ENCODE data around the gene FUCA1. TPM values are rescaled to one million over a fixed set of nuclear protein-coding genes. Genes with fewer than 3 reads are reported as not detected.

FUCA1 gene
- polyA plus RNA-seq (2013, experiment 1 of 2), result 3.8 TPM
- polyA plus RNA-seq (2013, experiment 2 of 2), result 3.5 TPM

DNA sequence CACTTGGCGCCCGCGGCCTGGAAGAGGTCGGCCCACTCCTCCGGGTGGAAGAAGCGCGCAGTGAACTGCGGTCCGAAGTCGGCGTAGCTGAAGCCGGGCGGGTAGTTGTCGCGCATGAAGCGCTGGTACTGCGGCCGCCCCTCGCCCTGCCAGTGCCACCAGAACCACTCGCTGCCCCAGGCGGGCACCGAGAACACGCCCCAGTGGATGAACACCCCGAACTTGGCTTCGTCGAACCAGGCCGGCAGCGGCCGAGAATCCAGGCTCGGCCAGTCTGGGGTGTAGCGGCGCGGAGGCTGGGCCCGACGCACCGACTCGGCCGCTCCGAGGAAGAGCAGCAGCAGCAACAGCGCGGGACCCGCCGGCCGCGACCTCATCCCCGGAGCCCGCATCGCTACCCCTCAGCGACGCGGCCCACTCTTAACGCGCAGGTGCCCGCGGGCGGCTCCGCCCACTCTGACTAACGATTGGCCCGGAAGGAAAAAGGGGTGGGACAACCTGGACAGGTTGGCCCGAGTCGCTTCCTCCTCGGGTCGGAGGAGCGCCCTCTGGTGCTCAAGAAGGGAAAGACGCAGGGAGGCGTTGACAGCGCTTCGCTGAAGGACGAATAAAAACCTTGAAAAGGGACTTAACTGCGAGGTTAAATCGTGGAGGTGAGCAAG lies at the start of gene FUCA1:
Gene FUCA1, minus strand, starts transcription at position 396 of the 662 bp plus-strand sequence. Its CDS starts 4 bp downstream, at position 392.
- Histone ChIP-seq H2AFZ (ENCODE audit: low read length) (peak within 1 kb of the TSS; percentile 99), H3K79me1 (ENCODE audit: low read depth, low read length) (no peaks in the 10 kb centered on the region), H3K4me3 (ENCODE audit: low read length in 2 of 2) (peak within 1 kb of the TSS; percentile 80 to 86), H3K27ac (replicated peaks; ENCODE audit: low read length) (no peak within 1 kb of the TSS), H3K4me1 (ENCODE audit: control insufficient read depth in 2 of 2, insufficient read depth in 1 of 2, low read depth in 1 of 2, low read length in 2 of 2) (peaks cover 2 to 3% of the 10 kb centered on the region in 2 donors), H2BK120ac (ENCODE audit: low read depth, low read length) (no peak within 1 kb of the TSS), H3K4me2 (ENCODE audit: insufficient read depth, low read length, poor library complexity, severe bottlenecking) (peak within 1 kb of the TSS; percentile 98), H3K27me3 (ENCODE audit: control insufficient read depth in 3 of 3, insufficient read depth in 3 of 3, low read depth in 1 of 3, low read length in 3 of 3) (peaks cover 0 to 30% (median 24%) of the 10 kb centered on the region in 3 experiments), H4K91ac (ENCODE audit: low read depth, low read length, poor library complexity) (no peak within 1 kb of the TSS), H3K36me3 (replicated peaks in 1 of 2; ENCODE audit: control insufficient read depth in 2 of 2, insufficient read depth in 2 of 2, low read length in 2 of 2) (no peaks in the 10 kb centered on the region), H4K8ac (ENCODE audit: low read depth, low read length) (no peak within 1 kb of the TSS), H2AK5ac (ENCODE audit: low read depth, low read length) (no peak within 1 kb of the TSS), H2BK5ac (ENCODE audit: low read length) (no peak within 1 kb of the TSS), H3K14ac (ENCODE audit: low read length) (no peak within 1 kb of the TSS), H2BK15ac (ENCODE audit: low read length) (no peak within 1 kb of the TSS), H3K18ac (ENCODE audit: low read length) (peak within 1 kb of the TSS; percentile 82), H3K9ac (ENCODE audit: low read depth, low read length, poor library complexity) (peak within 1 kb of the TSS; percentile 81), H3K9me3 (replicated peaks in 1 of 2; ENCODE audit: control insufficient read depth in 2 of 2, insufficient read depth in 1 of 2, low read depth in 1 of 2, low read length in 2 of 2) (no peaks in the 10 kb centered on the region), H3K23ac (ENCODE audit: low read depth, low read length, poor library complexity) (peak within 1 kb of the TSS; percentile 76), H2BK12ac (ENCODE audit: low read length) (no peak within 1 kb of the TSS), H3K4ac (ENCODE audit: low read length) (no peak within 1 kb of the TSS)
- no CpG with 5 or more reads among the region's 71 CpGs for WGBS, 2 donors (ENCODE audit: extremely low coverage in 2 of 2, insufficient read length in 2 of 2, insufficient replicate concordance in 1 of 2)
- peak; percentile 92 for DNase-seq (ENCODE audit: low spot score)

GRCh38 chr1:23916209-23917131 lies 48.4 kb upstream of the FUCA1 start:
- H3K4me3 ChIP-seq (ENCODE audit: low read length in 2 of 2), result no peak overlapping the region
- no peaks in the 10 kb centered on the region for H3K36me3 ChIP-seq (replicated peaks in 1 of 2; ENCODE audit: control insufficient read depth in 2 of 2, insufficient read depth in 2 of 2, low read length in 2 of 2)
- no peak overlapping the region for H2BK15ac ChIP-seq (ENCODE audit: low read length)
- H3K23ac ChIP-seq (ENCODE audit: low read depth, low read length, poor library complexity), result no peak overlapping the region
- H3K14ac ChIP-seq (ENCODE audit: low read length), result no peak overlapping the region
- no peaks in the 10 kb centered on the region for H3K79me1 ChIP-seq (ENCODE audit: low read depth, low read length)
- H3K4me2 ChIP-seq (ENCODE audit: insufficient read depth, low read length, poor library complexity, severe bottlenecking), result no peak overlapping the region
- no peak overlapping the region for H2BK120ac ChIP-seq (ENCODE audit: low read depth, low read length)
- no peak overlapping the region for H2BK12ac ChIP-seq (ENCODE audit: low read length)
- H4K8ac ChIP-seq (ENCODE audit: low read depth, low read length), result no peak overlapping the region
- no peak overlapping the region for H2AK5ac ChIP-seq (ENCODE audit: low read depth, low read length)
- no peaks in the 10 kb centered on the region for H3K27me3 ChIP-seq (ENCODE audit: control insufficient read depth in 3 of 3, insufficient read depth in 3 of 3, low read depth in 1 of 3, low read length in 3 of 3)
- H2AFZ ChIP-seq (ENCODE audit: low read length), result peak overlapping the region; percentile 58
- peak; percentile 54 for DNase-seq (ENCODE audit: low spot score)
- H3K4me1 ChIP-seq (ENCODE audit: control insufficient read depth in 2 of 2, insufficient read depth in 1 of 2, low read depth in 1 of 2, low read length in 2 of 2), result peaks cover 1 to 5% of the 10 kb centered on the region in 2 donors
- H2BK5ac ChIP-seq (ENCODE audit: low read length), result no peak overlapping the region
- H3K27ac ChIP-seq (replicated peaks; ENCODE audit: low read length), result no peak overlapping the region
- H3K18ac ChIP-seq (ENCODE audit: low read length), result no peak overlapping the region
- H3K4ac ChIP-seq (ENCODE audit: low read length), result no peak overlapping the region
- H3K9me3 ChIP-seq (replicated peaks in 1 of 2; ENCODE audit: control insufficient read depth in 2 of 2, insufficient read depth in 1 of 2, low read depth in 1 of 2, low read length in 2 of 2), result no peaks in the 10 kb centered on the region
- no peak overlapping the region for H4K91ac ChIP-seq (ENCODE audit: low read depth, low read length, poor library complexity)
- no CpG with 5 or more reads among the region's 12 CpGs for WGBS, 2 donors (ENCODE audit: extremely low coverage in 2 of 2, insufficient read length in 2 of 2, insufficient replicate concordance in 1 of 2)
- H3K9ac ChIP-seq (ENCODE audit: low read depth, low read length, poor library complexity), result no peak overlapping the region

DNA sequence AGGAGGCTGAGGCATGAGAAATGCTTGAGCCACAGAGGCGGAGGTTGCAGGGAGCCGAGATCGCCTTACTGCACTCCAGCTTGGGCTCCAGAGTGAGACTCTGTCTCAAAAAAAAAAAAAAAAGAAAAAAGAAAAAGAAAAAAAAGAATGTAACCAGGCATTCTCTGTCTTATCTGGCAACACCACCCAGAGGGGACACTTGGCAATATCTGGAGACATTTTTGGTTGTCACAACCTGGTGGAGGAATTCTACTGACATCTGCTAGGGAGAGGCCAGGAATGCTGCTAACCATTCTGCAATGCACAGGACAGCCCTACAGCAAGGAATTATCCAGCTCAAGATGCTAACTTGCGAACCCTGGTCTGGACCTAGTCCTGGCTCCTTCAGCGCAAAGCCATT lies 47.4 kb upstream of the FUCA1 start:
- Histone ChIP-seq H2BK5ac (ENCODE audit: low read length) (no peak overlapping the region), H2AFZ (ENCODE audit: low read length) (no peak overlapping the region), H3K4me3 (ENCODE audit: low read length in 2 of 2) (no peak overlapping the region), H2BK120ac (ENCODE audit: low read depth, low read length) (no peak overlapping the region), H3K4me1 (ENCODE audit: control insufficient read depth in 2 of 2, insufficient read depth in 1 of 2, low read depth in 1 of 2, low read length in 2 of 2) (peaks cover 1 to 5% of the 10 kb centered on the region in 2 donors), H3K79me1 (ENCODE audit: low read depth, low read length) (no peaks in the 10 kb centered on the region), H3K14ac (ENCODE audit: low read length) (no peak overlapping the region), H3K27ac (replicated peaks; ENCODE audit: low read length) (no peak overlapping the region), H3K9me3 (replicated peaks in 1 of 2; ENCODE audit: control insufficient read depth in 2 of 2, insufficient read depth in 1 of 2, low read depth in 1 of 2, low read length in 2 of 2) (no peaks in the 10 kb centered on the region), H2BK12ac (ENCODE audit: low read length) (no peak overlapping the region), H3K9ac (ENCODE audit: low read depth, low read length, poor library complexity) (no peak overlapping the region), H2AK5ac (ENCODE audit: low read depth, low read length) (no peak overlapping the region), H2BK15ac (ENCODE audit: low read length) (no peak overlapping the region), H3K4ac (ENCODE audit: low read length) (no peak overlapping the region), H3K18ac (ENCODE audit: low read length) (no peak overlapping the region), H3K27me3 (ENCODE audit: control insufficient read depth in 3 of 3, insufficient read depth in 3 of 3, low read depth in 1 of 3, low read length in 3 of 3) (no peaks in the 10 kb centered on the region), H3K23ac (ENCODE audit: low read depth, low read length, poor library complexity) (no peak overlapping the region), H4K8ac (ENCODE audit: low read depth, low read length) (no peak overlapping the region), H3K36me3 (replicated peaks in 1 of 2; ENCODE audit: control insufficient read depth in 2 of 2, insufficient read depth in 2 of 2, low read length in 2 of 2) (no peaks in the 10 kb centered on the region), H4K91ac (ENCODE audit: low read depth, low read length, poor library complexity) (no peak overlapping the region), H3K4me2 (ENCODE audit: insufficient read depth, low read length, poor library complexity, severe bottlenecking) (no peak overlapping the region)
- no peak for DNase-seq (ENCODE audit: low spot score)
- WGBS, 2 donors (ENCODE audit: extremely low coverage in 2 of 2, insufficient read length in 2 of 2, insufficient replicate concordance in 1 of 2), result no CpG with 5 or more reads among the region's 5 CpGs

- no peak overlapping the region for H3K9ac ChIP-seq (ENCODE audit: low read depth, low read length, poor library complexity)
- no peak overlapping the region for H3K4me3 ChIP-seq (ENCODE audit: low read length in 2 of 2)
- H3K79me1 ChIP-seq (ENCODE audit: low read depth, low read length), result no peaks in the 10 kb centered on the region
- H3K4me1 ChIP-seq (ENCODE audit: control insufficient read depth in 2 of 2, insufficient read depth in 1 of 2, low read depth in 1 of 2, low read length in 2 of 2), result peaks cover 1 to 5% of the 10 kb centered on the region in 2 donors
- no peak overlapping the region for H3K18ac ChIP-seq (ENCODE audit: low read length)
- DNase-seq (ENCODE audit: low spot score), result no peak
- H2BK120ac ChIP-seq (ENCODE audit: low read depth, low read length), result no peak overlapping the region
- H4K91ac ChIP-seq (ENCODE audit: low read depth, low read length, poor library complexity), result no peak overlapping the region
- H2BK12ac ChIP-seq (ENCODE audit: low read length), result no peak overlapping the region
- H2AK5ac ChIP-seq (ENCODE audit: low read depth, low read length), result no peak overlapping the region
- H3K36me3 ChIP-seq (replicated peaks in 1 of 2; ENCODE audit: control insufficient read depth in 2 of 2, insufficient read depth in 2 of 2, low read length in 2 of 2), result no peaks in the 10 kb centered on the region
- no CpG with 5 or more reads among the region's 4 CpGs for WGBS, 2 donors (ENCODE audit: extremely low coverage in 2 of 2, insufficient read length in 2 of 2, insufficient replicate concordance in 1 of 2)
- no peak overlapping the region for H3K23ac ChIP-seq (ENCODE audit: low read depth, low read length, poor library complexity)
- H3K27me3 ChIP-seq (ENCODE audit: control insufficient read depth in 3 of 3, insufficient read depth in 3 of 3, low read depth in 1 of 3, low read length in 3 of 3), result no peaks in the 10 kb centered on the region
- H2BK15ac ChIP-seq (ENCODE audit: low read length), result no peak overlapping the region
- H3K4ac ChIP-seq (ENCODE audit: low read length), result no peak overlapping the region
- no peak overlapping the region for H2BK5ac ChIP-seq (ENCODE audit: low read length)
- no peak overlapping the region for H2AFZ ChIP-seq (ENCODE audit: low read length)
- no peaks in the 10 kb centered on the region for H3K9me3 ChIP-seq (replicated peaks in 1 of 2; ENCODE audit: control insufficient read depth in 2 of 2, insufficient read depth in 1 of 2, low read depth in 1 of 2, low read length in 2 of 2)
- H3K14ac ChIP-seq (ENCODE audit: low read length), result no peak overlapping the region
- no peak overlapping the region for H3K27ac ChIP-seq (replicated peaks; ENCODE audit: low read length)
- H3K4me2 ChIP-seq (ENCODE audit: insufficient read depth, low read length, poor library complexity, severe bottlenecking), result no peak overlapping the region
- H4K8ac ChIP-seq (ENCODE audit: low read depth, low read length), result no peak overlapping the region
Measured at GRCh38 chr1:23914921-23915320, 46.8 kb upstream of the FUCA1 start.
